IMR-90 (cell line): ENCODE data around the gene MYL2. TPM values are rescaled to one million over a fixed set of nuclear protein-coding genes. Genes with fewer than 3 reads are reported as not detected.

Source experiments
- ATAC-seq: fragments of 200-7000 bp; cut with Tn5 transposase; 2 replicates; pipeline ENCODE4 v1.9.1; 2020; ENCODE audit warnings: low read depth, mild to moderate bottlenecking, moderate library complexity
- BruUV-seq: library from RNA; stranded (reverse); fragments of 400-500 nt; replicated peaks from 2 replicates; lab custom pipeline; 2021; lab: Mats Ljungman, UMichigan
- CTCF ChIA-PET: fragments of 300-600 bp; formaldehyde crosslinking; extraction: SDS; loops from one replicate; lab custom pipeline; 2021; ENCODE audit warnings: antibody characterized with exemption; lab: Yijun Ruan, JAX
- POLR2A ChIA-PET: fragments of 300-600 bp; sonication (Branson Sonifier 250); formaldehyde crosslinking; loops from one replicate; lab custom pipeline; 2022; ENCODE audit warnings: antibody characterized with exemption; ENCODE audit not compliant: unreplicated experiment; lab: Charles Lee
- DNase-seq: peaks from one replicate; pipeline ENCODE4 v3.0.0; 2013
- H2AFZ ChIP-seq: replicated peaks from 2 replicates; pipeline ENCODE3; 2013; ENCODE audit warnings: low read length, mild to moderate bottlenecking; ENCODE audit not compliant: poor library complexity
- H2AK5ac ChIP-seq: 2 replicates; pipeline ENCODE4 v1.6.1; 2013; ENCODE audit warnings: low read depth, low read length, inconsistent platforms
- H2AK9ac ChIP-seq: replicated peaks from 2 replicates; pipeline ENCODE3; 2013; ENCODE audit warnings: mild to moderate bottlenecking, low read depth, low read length, moderate library complexity; ENCODE audit not compliant: poor library complexity
- H2BK120ac ChIP-seq: 2 replicates; pipeline ENCODE4 v1.6.1; 2013; ENCODE audit warnings: low read depth, low read length, inconsistent platforms
- H2BK15ac ChIP-seq: 3 replicates; pipeline ENCODE4 v1.6.1; 2013; ENCODE audit warnings: low read depth, low read length, inconsistent platforms
- H2BK20ac ChIP-seq: 2 replicates; pipeline ENCODE4 v1.6.1; 2013; ENCODE audit warnings: low read depth, mild to moderate bottlenecking, inconsistent platforms, low read length, moderate library complexity
- H2BK5ac ChIP-seq: 2 replicates; pipeline ENCODE4 v1.6.1; 2013; ENCODE audit warnings: mild to moderate bottlenecking, low read depth, low read length, inconsistent platforms; ENCODE audit not compliant: poor library complexity, severe bottlenecking
- H3K14ac ChIP-seq: replicated peaks from 2 replicates; pipeline ENCODE4 v1.6.1; 2013; ENCODE audit warnings: low read depth, low read length, inconsistent platforms
- H3K18ac ChIP-seq: 2 replicates; pipeline ENCODE4 v1.6.1; 2013; ENCODE audit warnings: low read depth, low read length, control low read depth
- H3K23ac ChIP-seq: 2 replicates; pipeline ENCODE4 v1.6.1; 2013; ENCODE audit warnings: low read depth, low read length, inconsistent platforms
- H3K27ac ChIP-seq: 2 replicates; pipeline ENCODE4 v1.5.1; 2013; ENCODE audit warnings: mild to moderate bottlenecking, control low read depth, low read length; ENCODE audit not compliant: insufficient read depth
- H3K27me3 ChIP-seq: 2 replicates; pipeline ENCODE4 v1.6.1; 2013; ENCODE audit warnings: low read length; ENCODE audit not compliant: control insufficient read depth, insufficient read depth
- H3K36me3 ChIP-seq: 2 replicates; pipeline ENCODE4 v1.6.1; 2013; ENCODE audit warnings: low read length, mixed read lengths; ENCODE audit not compliant: control insufficient read depth, insufficient read depth
- H3K4ac ChIP-seq: 2 replicates; pipeline ENCODE4 v1.6.1; 2013; ENCODE audit warnings: low read depth, low read length, inconsistent platforms
- H3K4me1 ChIP-seq: 2 replicates; pipeline ENCODE4 v1.6.1; 2013; ENCODE audit warnings: low read length, mixed read lengths; ENCODE audit not compliant: control insufficient read depth, insufficient read depth
- H3K4me2 ChIP-seq: 2 replicates; pipeline ENCODE4 v1.6.1; 2013; ENCODE audit warnings: low read depth, mild to moderate bottlenecking, control low read depth, low read length, moderate library complexity
- H3K4me3 ChIP-seq: 2 replicates; pipeline ENCODE4 v1.5.1; 2013; ENCODE audit warnings: low read depth, mild to moderate bottlenecking, control low read depth, low read length, moderate library complexity; ENCODE audit not compliant: insufficient read depth
- H3K56ac ChIP-seq: 2 replicates; pipeline ENCODE4 v1.6.1; 2013; ENCODE audit warnings: low read length, inconsistent platforms; ENCODE audit not compliant: insufficient read depth; ENCODE audit errors: extremely low read depth
- H3K79me1 ChIP-seq, 2 experiments: 2 replicates each; pipeline ENCODE4 v1.6.1; 2013; ENCODE audit warnings: low read length in 2 of 2, inconsistent platforms in 1 of 2, low read depth in 1 of 2
- H3K9ac ChIP-seq: 2 replicates; pipeline ENCODE4 v1.6.1; 2013; ENCODE audit warnings: low read depth, low read length, control low read depth
- H3K9me1 ChIP-seq: 2 replicates; pipeline ENCODE4 v1.6.1; 2013; ENCODE audit warnings: low read length, inconsistent platforms; ENCODE audit not compliant: insufficient read depth
- H3K9me3 ChIP-seq: 2 replicates; pipeline ENCODE4 v1.6.1; 2013; ENCODE audit warnings: low read length; ENCODE audit not compliant: control insufficient read depth, insufficient read depth
- H4K20me1 ChIP-seq: 2 replicates; pipeline ENCODE4 v1.6.1; 2013; ENCODE audit warnings: low read length, inconsistent platforms; ENCODE audit not compliant: insufficient read depth
- H4K5ac ChIP-seq: 2 replicates; pipeline ENCODE4 v1.6.1; 2013; ENCODE audit warnings: mild to moderate bottlenecking, low read depth, low read length, control low read depth
- H4K8ac ChIP-seq, 2 experiments: 2 replicates each; pipeline ENCODE4 v1.6.1; 2013; ENCODE audit warnings: low read depth in 2 of 2, low read length in 2 of 2, control low read depth in 1 of 2, inconsistent platforms in 1 of 2
- H4K91ac ChIP-seq: 2 replicates; pipeline ENCODE4 v1.6.1; 2013; ENCODE audit warnings: low read depth, low read length, inconsistent platforms; ENCODE audit not compliant: insufficient read depth
- BHLHE40 ChIP-seq: fragments of 150-350 bp; IDR thresholded peaks from 2 replicates; pipeline ENCODE4 v1.6.1; 2016; ENCODE audit warnings: mild to moderate bottlenecking, low read depth, low read length
- CEBPB ChIP-seq: IDR thresholded peaks from 2 replicates; pipeline ENCODE4 v1.6.1; 2012; ENCODE audit warnings: low read depth, low read length, improper control_type of control experiment
- CHD1 ChIP-seq: IDR thresholded peaks from 2 replicates; pipeline ENCODE4 v1.6.1; 2012; ENCODE audit warnings: low read depth, low read length, improper control_type of control experiment
- FOS ChIP-seq: fragments of 150-350 bp; IDR thresholded peaks from 2 replicates; pipeline ENCODE4 v1.6.1; 2016; ENCODE audit warnings: low read depth, low read length
- MAFK ChIP-seq: IDR thresholded peaks from 2 replicates; pipeline ENCODE4 v1.6.1; 2012; ENCODE audit warnings: low read depth, low read length, improper control_type of control experiment
- MAZ ChIP-seq: IDR thresholded peaks from 2 replicates; pipeline ENCODE4 v1.6.1; 2012; ENCODE audit warnings: low read depth, mild to moderate bottlenecking, low read length, improper control_type of control experiment, moderate library complexity, borderline replicate concordance
- MXI1 ChIP-seq: IDR thresholded peaks from 2 replicates; pipeline ENCODE4 v1.6.1; 2012; ENCODE audit warnings: low read depth, mild to moderate bottlenecking, low read length, moderate library complexity, borderline replicate concordance
- NFE2L2 ChIP-seq: fragments of 150-350 bp; IDR thresholded peaks from 2 replicates; pipeline ENCODE4 v1.6.1; 2016; ENCODE audit warnings: low read depth, mild to moderate bottlenecking, low read length
- POLR2A ChIP-seq: IDR thresholded peaks from 2 replicates; pipeline ENCODE4 v1.6.1; 2012; ENCODE audit warnings: mild to moderate bottlenecking, low read depth, low read length
- RCOR1 ChIP-seq: IDR thresholded peaks from 2 replicates; pipeline ENCODE4 v1.6.1; 2012; ENCODE audit warnings: mild to moderate bottlenecking, low read length, improper control_type of control experiment; ENCODE audit not compliant: insufficient replicate concordance
- SMC3 ChIP-seq: fragments of 150-350 bp; IDR thresholded peaks from 2 replicates; pipeline ENCODE4 v1.6.1; 2016; ENCODE audit warnings: low read depth, mild to moderate bottlenecking, antibody characterized with exemption, low read length, moderate library complexity
- USF2 ChIP-seq: fragments of 150-350 bp; IDR thresholded peaks from 2 replicates; pipeline ENCODE4 v1.6.1; 2017; ENCODE audit warnings: mild to moderate bottlenecking, antibody characterized with exemption, low read length, low read depth
- WGBS, 2 experiments: methylation state at CpG; one replicate each; pipeline versions ENCODE4 v1.1.5 to v1.1.7; 2013; ENCODE audit warnings: missing lambda C conversion rate in 2 of 2; ENCODE audit not compliant: insufficient read length in 1 of 2; ENCODE audit errors: extremely low coverage in 2 of 2; 5-methylcytosine and 5-hydroxymethylcytosine counted together
- dilution Hi-C: fragments of 300-500 bp; cut with HindIII; formaldehyde crosslinking; loops from one replicate; pipeline ENCODE4 v1.14.3; 2018; ENCODE audit warnings: low sequenced_read_pairs; ENCODE audit not compliant: unreplicated experiment
- in situ Hi-C: fragments of 300-500 bp; cut with MboI; formaldehyde crosslinking; loops from 3 replicates; pipeline ENCODE4 v1.14.3; 2019; ENCODE audit warnings: low sequenced_read_pairs, inconsistent platforms, mixed read lengths
- intact Hi-C: fragments of 100-400 bp; cut with micrococcal nuclease; formaldehyde crosslinking; loops from 2 replicates; pipeline ENCODE4 v1.10.0; 2022
- polyA plus RNA-seq, 3 experiments: library from polyadenylated mRNA; depleted of rRNA; stranded (reverse); fragments of >200 nt; gene quantifications; 2 replicates each; pipeline ENCODE4 v1.2.3, GENCODE V29; 2012; ENCODE audit warnings: low replicate concordance in 1 of 3
- total RNA-seq: library from RNA; depleted of rRNA; stranded (reverse); fragments of >200 nt; gene quantifications from 2 replicates; pipeline ENCODE4 v1.2.3, GENCODE V29; 2012
- TF ChIP-seq, protein P1 (sequence below): conservative IDR thresholded peaks from 2 replicates; pipeline ENCODE4 v1.5.1; 2012; ENCODE audit warnings: mild to moderate bottlenecking, low read depth, low read length, improper control_type of control experiment
- TF ChIP-seq, protein P2 (sequence below): fragments of 150-350 bp; IDR thresholded peaks from 2 replicates; pipeline ENCODE4 v1.6.1; 2016; ENCODE audit warnings: low read depth, mild to moderate bottlenecking, low read length, moderate library complexity, borderline replicate concordance

MYL2 gene
- total and polyA plus RNA-seq, 2 of the 4 experiments (the other 2 are of a cell fraction), result not detected

DNA sequence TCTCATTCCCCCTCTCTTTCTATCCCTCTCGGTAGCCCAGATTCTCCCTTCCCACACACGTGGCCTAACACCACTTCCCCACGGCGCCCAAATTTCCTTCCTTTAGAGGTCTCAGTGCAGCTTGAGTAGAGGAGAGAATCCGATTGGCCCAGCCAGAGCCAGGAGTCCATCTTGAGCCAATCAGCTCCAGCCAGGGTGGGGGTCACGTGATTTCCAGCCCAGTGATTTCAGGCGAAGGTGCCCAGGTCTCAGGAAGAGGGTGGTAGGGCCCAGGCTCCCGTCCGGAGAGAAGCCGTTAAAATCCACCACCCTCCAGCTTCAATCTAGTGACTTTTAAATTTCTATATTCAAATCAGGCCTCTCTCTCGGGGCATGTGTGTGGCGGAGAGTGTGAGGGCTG, 45.2 kb upstream of the MYL2 start:
- Histone ChIP-seq H3K9ac (no peak overlapping the region), H2AFZ (no peak overlapping the region), H2AK5ac (no peak overlapping the region), H3K9me3 (no peaks in the 10 kb centered on the region), H3K27me3 (peaks cover 5% of the 10 kb centered on the region; the same call in 1 of the 2 replicates), H3K9me1 (no peaks in the 10 kb centered on the region), H3K4ac (no peak overlapping the region), H3K4me1 (no peaks in the 10 kb centered on the region), H3K56ac (no peak overlapping the region), H3K27ac (no peak overlapping the region), H3K4me3 (no peak overlapping the region), H3K23ac (no peak overlapping the region), H3K4me2 (no peak overlapping the region), H3K14ac (no peak overlapping the region), H3K79me1 (no peaks in the 10 kb centered on the region), H4K20me1 (no peaks in the 10 kb centered on the region), H2BK20ac (no peak overlapping the region), H3K18ac (no peak overlapping the region), H4K91ac (no peak overlapping the region), H2BK5ac (no peak overlapping the region), H4K8ac (no peak overlapping the region), H2AK9ac (no peak overlapping the region), H3K36me3 (no peaks in the 10 kb centered on the region), H2BK120ac (no peak overlapping the region), H2BK15ac (no peak overlapping the region), H4K5ac (no peak overlapping the region)
- in situ Hi-C loops, result no loop called here
- intact Hi-C loops, result no loop called here
- ATAC-seq (no peak), DNase-seq (no peak)
- POLR2A ChIA-PET, result no interaction called here
- TF ChIP-seq USF2, result no peak
- no peak for TF ChIP-seq MXI1
- no peak for TF ChIP-seq CEBPB
- no peak for TF ChIP-seq POLR2A
- TF ChIP-seq MAFK, result no peak
- TF ChIP-seq, protein P1, sequence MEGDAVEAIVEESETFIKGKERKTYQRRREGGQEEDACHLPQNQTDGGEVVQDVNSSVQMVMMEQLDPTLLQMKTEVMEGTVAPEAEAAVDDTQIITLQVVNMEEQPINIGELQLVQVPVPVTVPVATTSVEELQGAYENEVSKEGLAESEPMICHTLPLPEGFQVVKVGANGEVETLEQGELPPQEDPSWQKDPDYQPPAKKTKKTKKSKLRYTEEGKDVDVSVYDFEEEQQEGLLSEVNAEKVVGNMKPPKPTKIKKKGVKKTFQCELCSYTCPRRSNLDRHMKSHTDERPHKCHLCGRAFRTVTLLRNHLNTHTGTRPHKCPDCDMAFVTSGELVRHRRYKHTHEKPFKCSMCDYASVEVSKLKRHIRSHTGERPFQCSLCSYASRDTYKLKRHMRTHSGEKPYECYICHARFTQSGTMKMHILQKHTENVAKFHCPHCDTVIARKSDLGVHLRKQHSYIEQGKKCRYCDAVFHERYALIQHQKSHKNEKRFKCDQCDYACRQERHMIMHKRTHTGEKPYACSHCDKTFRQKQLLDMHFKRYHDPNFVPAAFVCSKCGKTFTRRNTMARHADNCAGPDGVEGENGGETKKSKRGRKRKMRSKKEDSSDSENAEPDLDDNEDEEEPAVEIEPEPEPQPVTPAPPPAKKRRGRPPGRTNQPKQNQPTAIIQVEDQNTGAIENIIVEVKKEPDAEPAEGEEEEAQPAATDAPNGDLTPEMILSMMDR, result no peak
- TF ChIP-seq FOS, result no peak
- TF ChIP-seq, protein P2, sequence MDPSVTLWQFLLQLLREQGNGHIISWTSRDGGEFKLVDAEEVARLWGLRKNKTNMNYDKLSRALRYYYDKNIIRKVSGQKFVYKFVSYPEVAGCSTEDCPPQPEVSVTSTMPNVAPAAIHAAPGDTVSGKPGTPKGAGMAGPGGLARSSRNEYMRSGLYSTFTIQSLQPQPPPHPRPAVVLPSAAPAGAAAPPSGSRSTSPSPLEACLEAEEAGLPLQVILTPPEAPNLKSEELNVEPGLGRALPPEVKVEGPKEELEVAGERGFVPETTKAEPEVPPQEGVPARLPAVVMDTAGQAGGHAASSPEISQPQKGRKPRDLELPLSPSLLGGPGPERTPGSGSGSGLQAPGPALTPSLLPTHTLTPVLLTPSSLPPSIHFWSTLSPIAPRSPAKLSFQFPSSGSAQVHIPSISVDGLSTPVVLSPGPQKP, result no peak
- TF ChIP-seq BHLHE40, result no peak
- TF ChIP-seq MAZ, result no peak
- TF ChIP-seq RCOR1, result no peak
- TF ChIP-seq CHD1, result no peak
- TF ChIP-seq NFE2L2, result no peak
- TF ChIP-seq SMC3, result no peak
- dilution Hi-C loops, result no loop called here
- no CpG with 5 or more reads among the region's 12 CpGs for WGBS, 2 experiments
- CTCF ChIA-PET, result no interaction called here
- BruUV-seq, result no TSS peak
